Prostate gland (tissue), 2 donors: ENCODE results near the gene NREP.
"Not testable (repeated sequence)": the region's sequence is repeated elsewhere in the genome, so short reads cannot be mapped to it uniquely, and the experiment has no call there.

ENCODE experiments used
- CTCF ChIP-seq, 4 experiments: fragments of 200-600 bp in 2 of 4; fragments of 450-650 bp in 2 of 4; sonication (generic) in 2 of 4; IDR thresholded peaks; 1 replicate in 3 of 4; 2 replicates in 1 of 4; pipeline ENCODE4 v1.5.1; 2016 to 2019; ENCODE audit warnings: antibody characterized with exemption in 4 of 4, mild to moderate bottlenecking in 2 of 4, moderate library complexity in 2 of 4
- POLR2A ChIP-seq: fragments of 450-650 bp; IDR thresholded peaks from one replicate; pipeline ENCODE4 v1.6.1; 2016; ENCODE audit warnings: antibody characterized with exemption, mild to moderate bottlenecking
- POLR2AphosphoS5 ChIP-seq: sonication (generic); formaldehyde crosslinking; IDR thresholded peaks from one replicate; pipeline ENCODE4 v1.6.1; 2017; ENCODE audit warnings: antibody characterized with exemption

DNA sequence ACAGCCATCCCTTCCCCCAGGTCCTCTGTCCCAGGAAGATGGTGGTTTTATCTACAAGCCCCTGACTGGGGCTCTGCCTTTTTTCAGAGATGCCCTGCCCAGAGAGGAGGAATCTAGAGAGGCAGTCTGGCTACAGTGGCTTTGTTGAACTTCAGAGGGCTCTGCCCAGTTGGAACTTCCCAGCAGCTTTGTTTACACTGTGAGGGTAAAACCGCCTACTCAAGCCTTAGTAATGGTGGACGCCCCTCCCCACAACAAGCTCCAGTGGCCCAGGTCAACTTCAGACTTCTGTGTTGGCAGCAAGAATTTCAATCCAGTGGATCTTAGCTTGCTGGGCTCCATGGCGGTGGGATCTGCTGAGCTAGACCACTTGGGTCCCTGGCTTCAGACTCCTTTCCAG is 40.2 kb downstream of the NREP start:
- not testable (repeated sequence) for TF ChIP-seq CTCF (IDR thresholded peaks at IDR 0.05); POLR2A; POLR2AphosphoS5
